OCI-M2 (cell line): ENCODE measurements around the gene SHANK3.

Experiments
- DNase-seq: peaks from one replicate; lab custom pipeline; 2025; ENCODE audit not compliant: unreplicated experiment; lab: John Stamatoyannopoulos, UW

The SHANK3 gene

GRCh38 chr22:50698546-50698945 lies 25.9 kb downstream of the SHANK3 start:
- no peak for DNase-seq

GRCh38 chr22:50699001-50699755 lies 26.6 kb downstream of the SHANK3 start:
- DNase-seq, result no peak

GRCh38 chr22:50699756-50700386 lies 27.2 kb downstream of the SHANK3 start:
- no peak for DNase-seq

GRCh38 chr22:50700387-50701075 lies 27.9 kb downstream of the SHANK3 start:
- DNase-seq, result no peak

GRCh38 chr22:50701076-50701419 lies 28.4 kb downstream of the SHANK3 start:
- no peak for DNase-seq

GRCh38 chr22:50701428-50702154 lies 29.0 kb downstream of the SHANK3 start:
- DNase-seq, result no peak

GRCh38 chr22:50702261-50702671 lies 29.6 kb downstream of the SHANK3 start:
- DNase-seq, result no peak

GRCh38 chr22:50702821-50703725 lies 30.4 kb downstream of the SHANK3 start:
- DNase-seq, result no peak

- DNase-seq, result no peak
These were observed 31.3 kb downstream of the SHANK3 start for GRCh38 chr22:50703726-50704509.

- DNase-seq, result no peak
These were observed 32.0 kb downstream of the SHANK3 start for GRCh38 chr22:50704510-50705218.

- no peak for DNase-seq
These were observed 32.6 kb downstream of the SHANK3 start for GRCh38 chr22:50705219-50705691.

- no peak for DNase-seq
These were observed 33.3 kb downstream of the SHANK3 start for GRCh38 chr22:50705851-50706351.

GRCh38 chr22:50706481-50707125 lies 34.0 kb downstream of the SHANK3 start:
- DNase-seq, result no peak

- DNase-seq, result no peak
These were observed 35.9 kb downstream of the SHANK3 start for GRCh38 chr22:50708474-50708873.

GRCh38 chr22:50708996-50709395 lies 36.4 kb downstream of the SHANK3 start:
- no peak for DNase-seq

GRCh38 chr22:50710221-50710620 lies 37.6 kb downstream of the SHANK3 start:
- DNase-seq, result no peak

- DNase-seq, result no peak
These were observed 38.3 kb downstream of the SHANK3 start for GRCh38 chr22:50710886-50711285.
